ENCODE results near the gene RIPOR2.

DNA sequence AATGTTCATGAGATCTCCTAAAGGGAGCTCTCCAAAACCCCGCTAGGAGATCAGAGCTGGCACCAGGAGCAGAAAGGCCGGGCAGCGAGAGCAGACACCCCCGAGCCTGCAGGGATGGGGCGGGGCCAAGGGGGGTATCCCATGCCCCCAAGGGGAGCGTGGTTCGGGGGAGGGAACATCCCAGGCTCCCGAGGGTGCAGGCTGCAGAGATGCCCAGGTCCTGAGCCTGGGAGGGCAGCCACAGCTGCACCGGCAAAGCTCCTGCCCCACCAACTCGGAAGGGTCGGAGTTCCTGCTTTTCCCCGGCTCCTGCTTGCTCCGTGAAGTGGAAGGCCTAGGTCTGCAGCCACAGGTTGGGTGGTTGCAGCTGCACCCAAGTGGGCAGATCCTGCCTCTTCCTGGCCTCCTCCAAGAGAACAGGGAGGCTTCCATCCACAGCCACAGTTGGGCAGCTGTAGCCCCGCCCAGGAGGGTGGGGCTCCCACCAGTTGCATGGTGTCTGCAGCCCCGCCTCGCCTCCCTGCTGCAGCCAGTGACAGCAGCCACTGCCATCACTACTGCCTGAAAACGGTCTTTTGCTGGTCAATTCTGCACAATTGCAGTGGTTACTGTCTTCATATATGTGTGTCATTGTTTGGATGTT lies 174.4 kb downstream of the RIPOR2 start:
- TF ChIP-seq, protein P1, sequence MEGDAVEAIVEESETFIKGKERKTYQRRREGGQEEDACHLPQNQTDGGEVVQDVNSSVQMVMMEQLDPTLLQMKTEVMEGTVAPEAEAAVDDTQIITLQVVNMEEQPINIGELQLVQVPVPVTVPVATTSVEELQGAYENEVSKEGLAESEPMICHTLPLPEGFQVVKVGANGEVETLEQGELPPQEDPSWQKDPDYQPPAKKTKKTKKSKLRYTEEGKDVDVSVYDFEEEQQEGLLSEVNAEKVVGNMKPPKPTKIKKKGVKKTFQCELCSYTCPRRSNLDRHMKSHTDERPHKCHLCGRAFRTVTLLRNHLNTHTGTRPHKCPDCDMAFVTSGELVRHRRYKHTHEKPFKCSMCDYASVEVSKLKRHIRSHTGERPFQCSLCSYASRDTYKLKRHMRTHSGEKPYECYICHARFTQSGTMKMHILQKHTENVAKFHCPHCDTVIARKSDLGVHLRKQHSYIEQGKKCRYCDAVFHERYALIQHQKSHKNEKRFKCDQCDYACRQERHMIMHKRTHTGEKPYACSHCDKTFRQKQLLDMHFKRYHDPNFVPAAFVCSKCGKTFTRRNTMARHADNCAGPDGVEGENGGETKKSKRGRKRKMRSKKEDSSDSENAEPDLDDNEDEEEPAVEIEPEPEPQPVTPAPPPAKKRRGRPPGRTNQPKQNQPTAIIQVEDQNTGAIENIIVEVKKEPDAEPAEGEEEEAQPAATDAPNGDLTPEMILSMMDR (conservative IDR thresholded peaks at IDR 0.05 in 1 of 2, IDR thresholded peaks at IDR 0.05 in 1 of 2; ENCODE audit: extremely low read depth in 1 of 2, insufficient read depth in 1 of 2, low read depth in 1 of 2, low read length in 2 of 2) = no peak
- TF ChIP-seq EZH2 (IDR thresholded peaks at IDR 0.05; ENCODE audit: borderline replicate concordance, low read length) = no peak

Measured in mammary epithelial cell (primary cell).